Erythroblast (primary cell): ENCODE results near the gene ZSWIM3.

ENCODE experiments used
- GATA1 ChIP-seq: IDR thresholded peaks from 2 replicates; pipeline ENCODE4 v1.6.1; 2011; ENCODE audit warnings: low read depth, mild to moderate bottlenecking, control low read depth, low read length, moderate library complexity
- POLR2A ChIP-seq: IDR thresholded peaks from 2 replicates; pipeline ENCODE4 v1.6.1; 2011; ENCODE audit warnings: mild to moderate bottlenecking, low read length

DNA sequence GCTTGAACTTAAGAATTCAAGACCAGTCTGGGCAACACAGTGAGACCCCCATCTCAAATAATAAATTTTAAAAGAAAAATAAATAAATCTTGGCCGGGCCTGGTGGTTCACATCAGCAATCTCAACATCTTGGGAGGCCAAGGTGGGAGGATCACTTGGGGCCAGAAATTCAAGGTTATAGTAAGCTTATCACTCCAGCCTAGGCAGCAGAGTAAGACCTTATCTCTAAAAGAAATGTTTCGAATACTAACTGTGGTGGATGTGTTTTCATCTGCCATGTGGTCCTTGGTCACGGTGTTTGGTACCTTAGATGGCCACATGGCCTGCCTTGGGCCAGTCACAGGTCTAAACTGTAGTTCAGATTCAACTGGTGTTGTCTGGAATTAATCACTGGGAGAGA is 39.2 kb upstream of the ZSWIM3 start:
- TF ChIP-seq POLR2A: no peak
- no peak for TF ChIP-seq GATA1
